DMS153 treated with DMSO at 0.1 percent for 48 hours (cell line): ENCODE measurements around the gene LARGE1.
"Not testable (repeated sequence)": the region's sequence is repeated elsewhere in the genome, so short reads cannot be mapped to it uniquely, and the experiment has no call there.

ENCODE experiments used
- DNase-seq: peaks from one replicate; lab custom pipeline; 2025; ENCODE audit not compliant: unreplicated experiment; lab: John Stamatoyannopoulos, UW

The LARGE1 gene

DNA sequence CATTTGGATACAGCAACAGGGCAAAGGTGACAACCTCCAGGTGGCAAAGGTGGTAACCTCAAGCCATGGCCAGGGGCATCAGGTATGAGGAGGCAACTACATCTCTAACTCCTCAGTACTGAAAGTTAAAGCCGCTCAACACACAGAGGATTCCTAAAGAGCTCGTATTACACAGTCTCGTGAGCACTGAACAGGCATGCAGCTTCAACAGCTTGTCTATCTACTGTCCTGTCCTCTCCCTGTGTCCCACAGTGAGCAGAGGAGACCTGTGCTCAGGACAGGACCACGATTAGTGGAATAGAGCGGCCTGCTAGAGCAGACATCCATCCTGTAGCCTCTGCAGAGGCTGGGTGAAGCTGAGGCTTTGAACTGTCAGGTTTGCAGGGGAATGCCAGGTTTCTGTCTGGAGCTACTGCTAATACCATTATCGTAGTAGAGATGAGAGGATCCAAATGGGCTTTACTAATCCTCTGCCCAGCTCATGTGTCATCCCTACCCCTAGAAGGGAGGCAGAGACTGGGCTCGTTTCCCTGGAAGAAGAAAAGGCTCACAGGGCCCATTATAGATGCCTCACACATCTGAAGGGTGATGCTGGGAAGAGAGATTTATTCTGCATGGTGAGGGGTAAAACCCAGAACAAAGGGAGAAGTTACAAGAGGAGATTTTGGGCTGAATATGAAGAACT is 415.2 kb downstream of the LARGE1 start:
- DNase-seq: no peak

GRCh38 chr22:33496112-33496511 is 424.2 kb downstream of the LARGE1 start:
- no peak for DNase-seq

GRCh38 chr22:33493476-33494205 is 426.6 kb downstream of the LARGE1 start:
- no peak for DNase-seq

GRCh38 chr22:33492210-33492651 is 428.0 kb downstream of the LARGE1 start:
- no peak for DNase-seq

- no peak for DNase-seq
These were observed 433.1 kb downstream of the LARGE1 start for GRCh38 chr22:33487041-33487716.

DNA sequence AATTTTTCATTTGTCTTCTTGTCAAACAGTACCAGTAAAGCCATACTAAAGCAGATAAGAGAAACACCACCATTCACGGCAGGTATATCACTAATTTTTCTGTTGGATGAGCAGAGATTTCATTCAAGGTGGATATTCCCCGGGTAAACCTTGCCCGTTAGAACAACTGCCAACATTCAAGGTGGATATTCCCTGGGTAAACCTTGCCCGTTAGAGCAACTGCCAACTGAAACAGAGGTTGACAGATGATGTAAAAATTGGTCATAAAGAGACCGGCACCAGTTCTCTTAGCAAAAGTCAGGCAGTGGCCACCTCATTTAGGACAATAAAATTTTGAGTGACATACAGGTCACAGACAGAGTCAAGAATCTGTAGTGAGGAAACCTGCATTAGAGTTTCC is 438.7 kb downstream of the LARGE1 start:
- no peak for DNase-seq

- no peak for DNase-seq
These were observed 442.9 kb downstream of the LARGE1 start for GRCh38 chr22:33477120-33478111.

DNA sequence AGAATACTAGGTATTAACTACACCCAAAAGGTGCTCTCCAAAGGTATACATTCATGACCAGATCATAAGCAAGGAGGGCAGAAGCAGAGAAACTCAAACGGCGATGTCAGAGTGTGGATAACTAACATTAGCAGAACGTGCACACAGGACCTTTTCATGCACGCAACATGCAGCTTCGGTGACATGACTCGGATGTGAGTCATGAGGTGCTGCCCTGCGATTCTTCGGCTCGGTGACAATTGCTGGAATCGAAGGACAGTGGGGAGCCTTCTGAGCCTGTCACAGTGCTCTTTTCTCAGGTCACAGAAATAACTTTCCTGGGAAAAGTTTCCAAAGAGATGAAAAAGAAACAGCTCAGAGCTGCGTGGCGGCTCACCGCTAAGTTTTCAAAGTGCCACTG is 443.6 kb downstream of the LARGE1 start:
- DNase-seq: no peak

- DNase-seq: no peak
These were observed 444.1 kb downstream of the LARGE1 start for GRCh38 chr22:33476206-33476605.

DNA sequence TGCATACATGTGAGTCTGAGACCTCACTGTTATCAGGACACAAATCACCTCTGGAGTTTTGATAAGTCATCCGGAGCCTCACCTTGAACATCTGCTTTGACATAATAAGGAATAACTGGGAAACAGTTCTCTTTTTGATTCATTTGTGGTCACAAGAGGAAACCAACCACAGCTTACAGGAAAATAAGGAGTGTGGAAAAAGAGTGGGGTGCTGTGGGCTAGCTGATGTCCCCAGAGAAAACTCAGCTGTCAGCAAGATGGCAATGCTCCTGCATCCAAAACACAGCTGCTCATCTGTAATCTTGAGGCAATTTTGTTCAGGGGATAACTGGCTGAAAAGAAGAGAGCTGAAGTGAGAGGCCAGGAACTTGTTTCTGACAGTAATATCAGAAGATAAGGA is 445.7 kb downstream of the LARGE1 start:
- no peak for DNase-seq

- no peak for DNase-seq
These were observed 447.6 kb downstream of the LARGE1 start for GRCh38 chr22:33472462-33473344.

- DNase-seq: no peak
These were observed 449.8 kb downstream of the LARGE1 start for GRCh38 chr22:33470456-33470855.

DNA sequence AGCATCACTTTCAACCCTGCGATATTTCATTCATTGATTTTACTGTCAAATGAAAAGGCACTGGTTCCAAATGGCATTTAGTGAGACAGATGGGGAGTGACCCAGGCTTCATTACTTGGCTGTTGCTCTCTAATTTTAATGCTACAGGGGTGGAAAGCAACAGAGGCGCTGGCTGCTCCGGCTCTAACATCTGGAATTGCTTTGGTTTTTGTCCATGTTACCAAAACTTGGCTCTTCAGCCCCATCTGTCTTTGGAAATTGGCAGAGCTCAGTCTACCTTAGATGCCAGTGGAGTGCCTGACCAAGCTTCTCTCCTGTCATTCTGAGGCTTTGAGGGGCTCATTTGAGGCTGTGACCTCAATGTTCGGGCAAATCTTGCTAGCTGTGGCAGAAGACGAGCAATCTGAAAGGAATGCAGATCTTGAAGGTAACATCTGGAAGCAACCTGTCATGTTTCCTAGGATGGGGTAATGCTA is 452.6 kb downstream of the LARGE1 start:
- no peak for DNase-seq

DNA sequence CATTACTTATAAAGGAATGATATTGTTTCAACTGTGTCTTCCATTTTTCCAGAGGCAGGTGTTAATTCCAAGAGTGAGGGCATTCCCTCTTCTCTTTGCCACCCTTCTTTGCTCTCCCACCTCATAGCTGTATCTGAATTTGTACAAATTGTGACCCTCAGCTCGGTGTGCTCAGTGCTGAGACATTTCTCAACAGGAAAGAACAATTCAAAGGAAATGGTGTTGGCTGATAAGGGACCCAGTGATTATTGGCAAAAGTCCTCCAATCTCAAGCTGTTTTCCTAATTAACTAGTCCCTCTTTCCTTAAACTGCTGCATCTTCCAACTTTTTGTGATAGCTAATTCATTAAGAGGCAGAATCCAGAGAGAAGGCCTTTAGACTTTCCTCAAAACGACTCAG is 453.2 kb downstream of the LARGE1 start:
- no peak for DNase-seq

DNA sequence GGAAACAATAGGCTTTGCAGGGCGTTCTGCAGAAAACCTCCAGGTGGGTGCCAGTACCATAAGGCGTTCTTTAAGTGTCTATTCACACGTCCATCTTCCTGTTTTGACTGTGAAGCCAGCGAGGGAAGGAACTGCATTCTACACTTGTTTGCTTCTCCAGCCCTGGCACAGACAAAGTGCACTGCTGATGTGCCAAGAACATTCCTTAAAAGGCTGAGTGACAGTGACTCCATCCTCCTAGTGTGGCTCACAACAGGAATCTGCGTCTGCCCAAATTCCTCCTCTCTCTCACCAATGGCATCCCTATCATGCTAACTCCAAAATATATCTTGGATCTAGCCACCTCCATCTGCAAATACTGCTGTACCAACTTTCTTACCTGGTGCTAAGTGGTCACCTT is 454.7 kb downstream of the LARGE1 start:
- DNase-seq: no peak

GRCh38 chr22:33464698-33465097 is 455.6 kb downstream of the LARGE1 start:
- no peak for DNase-seq

DNA sequence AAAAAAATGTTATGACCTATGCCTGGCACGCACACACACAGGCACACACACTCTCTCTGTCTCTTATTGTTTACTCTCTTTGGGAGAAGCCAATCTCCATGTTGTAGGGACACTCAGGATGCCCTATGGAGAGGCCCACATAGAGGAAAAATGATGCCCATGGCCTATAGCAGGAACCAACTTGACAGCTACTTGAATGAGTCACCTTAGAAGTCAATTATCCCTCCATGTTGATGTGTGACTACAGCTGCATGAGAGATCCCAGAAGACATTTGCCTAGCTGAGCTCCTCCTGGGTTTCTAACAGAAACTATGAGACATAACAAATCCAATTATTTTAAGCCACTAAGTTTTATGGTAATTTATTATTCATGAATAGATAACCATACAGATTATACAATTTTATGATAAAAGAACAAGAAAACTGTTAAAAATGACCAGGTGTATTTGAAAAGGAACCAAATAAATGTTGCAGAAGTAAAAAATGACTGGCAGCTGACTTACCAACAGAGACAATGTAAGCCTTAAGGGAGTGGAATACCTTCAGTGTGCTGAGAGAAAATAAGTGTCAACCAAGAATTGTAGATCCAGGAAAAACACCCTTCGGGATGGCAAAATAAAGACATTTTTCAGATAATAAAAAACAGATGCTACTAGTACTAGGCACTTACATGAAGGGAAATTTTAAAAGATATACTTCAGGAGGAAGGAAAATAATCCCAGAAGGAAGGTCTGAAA is 458.4 kb downstream of the LARGE1 start:
- DNase-seq: no peak

DNA sequence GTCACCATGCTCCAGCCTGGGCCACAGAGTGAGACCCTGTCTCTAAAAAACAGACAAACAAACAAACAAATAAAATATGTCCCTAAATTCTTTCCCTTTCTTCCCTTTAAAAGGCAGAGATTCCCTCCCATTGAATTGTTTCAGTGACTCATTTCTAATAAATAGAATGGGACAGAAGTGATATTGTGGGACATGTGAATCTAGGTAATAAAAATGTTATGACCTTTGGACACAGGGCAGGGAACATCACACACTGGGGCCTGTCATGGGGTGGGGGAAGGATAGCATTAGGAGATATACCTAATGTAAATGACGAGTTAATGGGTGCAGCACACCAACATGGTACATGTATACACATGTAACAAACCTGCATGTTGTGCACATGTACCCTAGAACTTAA is 459.0 kb downstream of the LARGE1 start:
- not testable (repeated sequence) for DNase-seq

DNA sequence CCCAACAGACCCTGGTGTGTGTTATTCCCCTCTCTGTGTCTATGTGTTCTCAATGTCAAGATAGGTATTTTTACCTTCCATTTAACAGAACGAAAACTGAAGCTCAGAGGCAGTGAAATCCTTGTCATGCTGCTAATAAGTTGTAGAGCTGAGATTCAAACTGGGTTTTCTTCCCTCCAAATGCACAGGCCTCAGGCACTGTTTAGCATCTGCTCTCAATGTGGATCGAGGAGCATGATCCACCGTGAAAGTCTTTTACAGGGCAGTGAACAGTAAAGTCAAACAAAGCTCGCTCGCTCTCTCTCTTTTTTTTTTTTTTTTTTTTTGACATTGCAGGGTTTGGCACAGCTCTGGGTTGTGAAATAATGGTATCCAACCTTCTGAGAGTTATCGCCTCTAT is 461.1 kb downstream of the LARGE1 start:
- peak; percentile 10 for DNase-seq
